Measurements from ENCODE around the gene MVB12B.

DNA sequence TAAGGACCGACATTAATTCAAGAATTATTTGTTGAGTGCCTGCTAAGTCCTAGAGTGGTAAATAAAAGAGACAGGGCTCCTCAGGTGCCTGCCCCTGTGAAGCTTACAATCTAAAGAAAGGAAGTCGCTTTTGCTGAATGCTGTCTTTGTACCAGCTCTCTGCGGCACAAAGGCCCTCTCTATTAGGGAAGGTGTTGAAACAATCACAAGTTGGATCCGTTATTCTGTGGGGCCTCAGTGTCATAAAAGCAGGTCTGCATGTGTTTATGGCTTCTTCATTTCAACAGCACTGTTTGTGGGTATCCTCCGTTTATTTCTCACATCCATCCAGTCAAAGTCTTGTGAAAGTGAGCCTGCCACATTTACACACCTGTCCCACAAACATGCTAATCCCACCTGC, 7.0 kb upstream of the MVB12B start:
- TF ChIP-seq POLR2AphosphoS5 (IDR thresholded peaks at IDR 0.05), result no peak
- no peak for TF ChIP-seq POLR2A (IDR thresholded peaks at IDR 0.05)
